OCI-LY7 (cell line): Measurements from ENCODE around the gene S100A9.

ENCODE experiments used
- CTCF ChIP-seq: fragments of 200-600 bp; sonication (generic); conservative IDR thresholded peaks from 2 replicates; pipeline ENCODE4 v1.5.1; 2014; ENCODE audit warnings: mild to moderate bottlenecking, antibody characterized with exemption, low read length, moderate library complexity, mixed read lengths
- EZH2phosphoT487 ChIP-seq: fragments of 200-600 bp; sonication (generic); IDR thresholded peaks from 2 replicates; pipeline ENCODE4 v1.6.1; 2018; ENCODE audit warnings: low read depth, borderline replicate concordance, mild to moderate bottlenecking, mixed run types, antibody characterized with exemption, low read length, moderate library complexity, mixed read lengths

GRCh38 chr1:153386500-153386901 is 28.8 kb downstream of the S100A9 start:
- TF ChIP-seq CTCF, result no peak
- TF ChIP-seq EZH2phosphoT487, result no peak
